ENCODE data around the gene SMYD3.

SMYD3 gene

GRCh38 chr1:245765230-245766000 lies 741.7 kb downstream of the SMYD3 start:
- Histone ChIP-seq H2AFZ (ENCODE audit: low read length) (no peak overlapping the region), H3K9me3 (ENCODE audit: insufficient read depth, low read depth, low read length) (no peaks in the 10 kb centered on the region), H3K4me3 (ENCODE audit: low read length, poor library complexity, severe bottlenecking) (no peak overlapping the region), H3K9me2 (replicated peaks; ENCODE audit: low read depth, low read length) (no peaks in the 10 kb centered on the region), H3K36me3 (ENCODE audit: insufficient read depth, low read length) (peaks cover 5% of the 10 kb centered on the region; the same call in 1 of the 2 replicates), H3K9ac (ENCODE audit: low read depth, low read length, poor library complexity, severe bottlenecking) (no peak overlapping the region), H3K4me2 (ENCODE audit: low read depth, low read length, poor library complexity, severe bottlenecking) (no peak overlapping the region), H3F3A (ENCODE audit: low read depth) (no peaks in the 10 kb centered on the region), H3K79me2 (ENCODE audit: insufficient read depth, low read length) (no peaks in the 10 kb centered on the region), H3K27me3 (ENCODE audit: insufficient read depth, low read length, poor library complexity, severe bottlenecking) (no peaks in the 10 kb centered on the region), H4K20me1 (ENCODE audit: insufficient read depth, low read length, poor library complexity, severe bottlenecking) (no peaks in the 10 kb centered on the region), H3K4me1 (ENCODE audit: insufficient read depth, low read length, poor library complexity, severe bottlenecking) (no peaks in the 10 kb centered on the region)
- TF ChIP-seq CTCF (conservative IDR thresholded peaks at IDR 0.05; ENCODE audit: low read length) (no peak), EZH2phosphoT487 (IDR thresholded peaks at IDR 0.05; ENCODE audit: borderline replicate concordance) (no peak)

GRCh38 chr1:245763873-245764331 lies 743.2 kb downstream of the SMYD3 start:
- TF ChIP-seq EZH2phosphoT487 (IDR thresholded peaks at IDR 0.05; ENCODE audit: borderline replicate concordance) (no peak), CTCF (conservative IDR thresholded peaks at IDR 0.05; ENCODE audit: low read length) (no peak)
- Histone ChIP-seq H3K4me3 (ENCODE audit: low read length, poor library complexity, severe bottlenecking) (no peak overlapping the region), H3K4me2 (ENCODE audit: low read depth, low read length, poor library complexity, severe bottlenecking) (no peak overlapping the region), H3F3A (ENCODE audit: low read depth) (no peaks in the 10 kb centered on the region), H4K20me1 (ENCODE audit: insufficient read depth, low read length, poor library complexity, severe bottlenecking) (no peaks in the 10 kb centered on the region), H3K9me2 (replicated peaks; ENCODE audit: low read depth, low read length) (no peaks in the 10 kb centered on the region), H3K9ac (ENCODE audit: low read depth, low read length, poor library complexity, severe bottlenecking) (no peak overlapping the region), H3K27me3 (ENCODE audit: insufficient read depth, low read length, poor library complexity, severe bottlenecking) (no peaks in the 10 kb centered on the region), H3K79me2 (ENCODE audit: insufficient read depth, low read length) (no peaks in the 10 kb centered on the region), H3K9me3 (ENCODE audit: insufficient read depth, low read depth, low read length) (no peaks in the 10 kb centered on the region), H2AFZ (ENCODE audit: low read length) (no peak overlapping the region), H3K36me3 (ENCODE audit: insufficient read depth, low read length) (peaks cover 5% of the 10 kb centered on the region; the same call in 1 of the 2 replicates), H3K4me1 (ENCODE audit: insufficient read depth, low read length, poor library complexity, severe bottlenecking) (no peaks in the 10 kb centered on the region)

- no peaks in the 10 kb centered on the region for H4K20me1 ChIP-seq (ENCODE audit: insufficient read depth, low read length, poor library complexity, severe bottlenecking)
- H3F3A ChIP-seq (ENCODE audit: low read depth) = no peaks in the 10 kb centered on the region
- H2AFZ ChIP-seq (ENCODE audit: low read length) = no peak overlapping the region
- no peaks in the 10 kb centered on the region for H3K9me3 ChIP-seq (ENCODE audit: insufficient read depth, low read depth, low read length)
- H3K4me3 ChIP-seq (ENCODE audit: low read length, poor library complexity, severe bottlenecking) = no peak overlapping the region
- H3K36me3 ChIP-seq (ENCODE audit: insufficient read depth, low read length) = peaks cover 5% of the 10 kb centered on the region; the same call in 1 of the 2 replicates
- no peaks in the 10 kb centered on the region for H3K79me2 ChIP-seq (ENCODE audit: insufficient read depth, low read length)
- H3K4me1 ChIP-seq (ENCODE audit: insufficient read depth, low read length, poor library complexity, severe bottlenecking) = no peaks in the 10 kb centered on the region
- no peak overlapping the region for H3K9ac ChIP-seq (ENCODE audit: low read depth, low read length, poor library complexity, severe bottlenecking)
- TF ChIP-seq EZH2phosphoT487 (IDR thresholded peaks at IDR 0.05; ENCODE audit: borderline replicate concordance) (no peak), CTCF (conservative IDR thresholded peaks at IDR 0.05; ENCODE audit: low read length) (no peak)
- no peaks in the 10 kb centered on the region for H3K9me2 ChIP-seq (replicated peaks; ENCODE audit: low read depth, low read length)
- H3K4me2 ChIP-seq (ENCODE audit: low read depth, low read length, poor library complexity, severe bottlenecking) = no peak overlapping the region
- no peaks in the 10 kb centered on the region for H3K27me3 ChIP-seq (ENCODE audit: insufficient read depth, low read length, poor library complexity, severe bottlenecking)
These were observed 744.6 kb downstream of the SMYD3 start for GRCh38 chr1:245762396-245762910.

Measured in Loucy (cell line).